ENCODE results near the gene NPB. TPM values are rescaled to one million over a fixed set of nuclear protein-coding genes. Genes with fewer than 3 reads are reported as not detected.

NPB gene
- total RNA-seq, 2 donors from 2014 or later: 0.19 TPM; not detected in 1

DNA sequence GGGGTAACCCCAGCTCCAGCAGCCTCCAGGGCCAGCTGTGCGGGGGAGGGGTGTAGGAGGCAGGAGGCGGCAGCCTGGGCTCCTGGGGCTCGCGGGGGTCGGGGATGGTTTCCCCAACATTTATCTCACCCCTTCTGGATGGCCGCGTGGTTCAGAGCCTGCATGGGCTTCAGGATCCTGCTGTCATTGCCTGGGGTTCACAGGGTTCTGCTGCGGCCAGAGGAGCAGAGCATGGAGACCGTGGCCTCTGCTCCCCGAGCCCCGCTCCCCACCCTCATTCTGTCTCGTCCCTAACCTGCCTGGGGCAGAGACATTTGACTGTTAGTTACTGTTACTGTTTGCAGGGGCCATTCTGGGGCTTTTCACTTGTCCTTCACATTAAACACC, 40.1 kb downstream of the NPB start:
- Mint-ChIP-seq H3K9me3 (no peaks in the 10 kb centered on the region), H3K4me1 (ENCODE audit: low read depth) (peaks cover 15% of the 10 kb centered on the region), H3K36me3 (ENCODE audit: insufficient read depth in 2 of 2) (no peaks in the 10 kb centered on the region), H3K27me3 (ENCODE audit: low read depth) (no peaks in the 10 kb centered on the region), H3K4me3 (no peak overlapping the region), H3K27ac (no peak overlapping the region)
- DNase-seq (no peak), ATAC-seq (replicated peaks in 1 of 2) (no peak)

DNA sequence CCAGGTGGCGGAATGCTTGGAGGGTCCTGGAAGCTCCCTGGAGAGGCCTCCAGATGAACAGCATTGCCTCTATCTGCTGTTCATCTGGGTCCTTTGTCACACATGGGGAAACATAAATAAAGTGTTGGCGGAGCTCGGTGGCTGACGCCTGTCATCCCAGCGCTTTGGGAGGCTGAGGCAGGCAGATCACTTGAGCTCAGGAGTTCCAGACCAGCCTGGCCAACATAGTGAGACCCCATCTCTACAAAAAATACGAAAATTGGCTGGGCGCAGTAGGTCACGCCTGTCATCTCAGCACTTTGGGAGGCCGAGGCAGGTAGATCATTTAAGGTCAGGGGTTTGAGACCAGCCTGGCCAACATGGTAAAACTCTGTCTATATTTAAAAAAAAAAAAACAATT, 42.8 kb downstream of the NPB start:
- no peaks in the 10 kb centered on the region for H3K27me3 Mint-ChIP-seq (ENCODE audit: low read depth)
- DNase-seq (no peak), ATAC-seq (replicated peaks in 1 of 2) (no peak)
- H3K27ac Mint-ChIP-seq: no peak overlapping the region
- H3K4me1 Mint-ChIP-seq (ENCODE audit: low read depth): no peaks in the 10 kb centered on the region
- H3K4me3 Mint-ChIP-seq: no peak overlapping the region
- no peaks in the 10 kb centered on the region for H3K36me3 Mint-ChIP-seq (ENCODE audit: insufficient read depth in 2 of 2)
- H3K9me3 Mint-ChIP-seq: no peaks in the 10 kb centered on the region

DNA sequence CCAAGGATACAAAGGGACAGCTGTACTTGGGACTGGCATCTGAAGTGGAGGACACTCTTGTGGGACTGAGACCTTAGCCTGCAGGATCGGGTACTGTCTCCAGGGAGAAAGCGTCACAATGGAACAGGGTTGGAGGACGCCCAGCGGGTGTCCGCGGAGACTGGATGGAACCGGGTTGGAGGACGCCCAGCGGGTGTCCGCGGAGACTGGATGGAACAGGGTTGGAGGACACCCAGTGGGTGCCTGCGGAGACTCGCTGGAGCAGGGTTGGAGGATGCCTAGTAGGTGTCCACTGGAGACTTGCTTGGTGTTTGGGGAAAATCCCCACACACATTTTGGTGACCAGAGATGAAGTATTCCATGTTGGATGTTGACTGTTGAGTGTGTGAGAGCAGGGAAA, 45.2 kb downstream of the NPB start, which contains the start of gene MYADML2:
TSS of gene MYADML2 (minus strand) at position 45 of the 400 bp plus-strand sequence. CDS start 5,492 bp downstream, outside the sequence.
- Mint-ChIP-seq H3K27me3 (ENCODE audit: low read depth) (no peaks in the 10 kb centered on the region), H3K27ac (no peak within 1 kb of the TSS), H3K4me3 (no peak within 1 kb of the TSS), H3K9me3 (no peaks in the 10 kb centered on the region), H3K36me3 (ENCODE audit: insufficient read depth in 2 of 2) (no peaks in the 10 kb centered on the region), H3K4me1 (ENCODE audit: low read depth) (no peaks in the 10 kb centered on the region)
- DNase-seq (no peak), ATAC-seq (replicated peaks in 1 of 2) (no peak)

DNA sequence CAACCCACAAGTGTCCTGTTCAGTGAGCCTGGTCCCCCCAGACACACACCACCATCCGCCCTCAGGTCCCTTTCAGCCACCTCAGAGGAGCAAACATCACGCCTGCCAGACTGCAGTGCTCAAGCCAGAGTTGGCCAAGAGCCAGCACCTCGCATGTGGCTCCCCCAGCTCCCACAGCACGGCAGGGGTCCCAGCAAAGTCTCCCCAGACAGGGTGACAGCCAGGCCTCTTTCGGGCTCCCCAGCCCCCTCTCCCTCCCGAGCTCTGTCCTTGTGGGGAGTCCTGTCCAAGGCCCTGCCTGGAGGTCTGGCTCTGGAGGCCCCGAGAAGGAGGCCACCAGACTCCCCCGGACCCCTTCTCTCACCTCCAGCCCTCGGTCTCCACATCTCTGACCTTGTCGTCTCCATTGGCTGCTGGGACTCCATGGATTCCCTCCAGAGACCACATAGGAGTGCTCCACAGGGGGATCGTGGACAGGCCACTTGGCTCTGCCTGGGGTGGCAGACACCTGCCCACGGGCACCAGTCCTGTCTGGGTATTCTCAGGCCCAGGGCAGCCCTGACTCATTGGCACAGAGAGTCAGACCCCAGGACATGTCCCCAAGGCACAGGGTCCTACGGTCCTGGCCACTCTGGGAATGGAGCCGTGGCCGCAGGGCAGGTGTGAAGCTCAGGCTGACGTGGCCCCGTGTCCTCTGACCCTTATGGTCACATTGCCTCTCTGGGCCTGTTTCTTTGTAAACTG, 46.8 kb downstream of the NPB start:
- no peaks in the 10 kb centered on the region for H3K36me3 Mint-ChIP-seq (ENCODE audit: insufficient read depth in 2 of 2)
- H3K4me3 Mint-ChIP-seq: no peak overlapping the region
- no peak for ATAC-seq (replicated peaks in 1 of 2)
- H3K27me3 Mint-ChIP-seq (ENCODE audit: low read depth): no peaks in the 10 kb centered on the region
- no peaks in the 10 kb centered on the region for H3K9me3 Mint-ChIP-seq
- H3K4me1 Mint-ChIP-seq (ENCODE audit: low read depth): no peaks in the 10 kb centered on the region
- DNase-seq: no peak
- H3K27ac Mint-ChIP-seq: no peak overlapping the region

DNA sequence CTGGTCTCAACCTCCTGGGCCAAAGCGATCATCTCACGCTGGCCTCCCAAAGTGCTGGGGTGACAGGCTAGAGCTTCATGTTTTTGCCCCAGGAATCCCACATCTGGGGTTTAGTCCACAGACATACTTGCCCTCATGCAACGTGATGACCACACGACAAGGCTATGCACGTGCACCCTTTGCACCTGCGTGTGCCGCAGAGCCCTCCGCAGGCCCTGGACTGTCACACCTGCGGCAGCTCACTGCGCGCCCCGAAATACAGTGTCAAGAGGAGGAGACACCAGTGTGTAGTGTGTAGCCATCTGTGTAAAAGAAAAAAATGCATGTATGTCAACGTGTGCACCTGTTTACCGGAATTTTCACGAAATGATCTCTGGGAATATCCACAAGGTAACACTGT, 48.5 kb downstream of the NPB start:
- Mint-ChIP-seq H3K9me3 (no peaks in the 10 kb centered on the region), H3K27ac (no peak overlapping the region), H3K27me3 (ENCODE audit: low read depth) (no peaks in the 10 kb centered on the region), H3K4me3 (no peak overlapping the region), H3K36me3 (ENCODE audit: insufficient read depth in 2 of 2) (no peaks in the 10 kb centered on the region), H3K4me1 (ENCODE audit: low read depth) (no peaks in the 10 kb centered on the region)
- ATAC-seq (replicated peaks in 1 of 2) (no peak), DNase-seq (no peak)

DNA sequence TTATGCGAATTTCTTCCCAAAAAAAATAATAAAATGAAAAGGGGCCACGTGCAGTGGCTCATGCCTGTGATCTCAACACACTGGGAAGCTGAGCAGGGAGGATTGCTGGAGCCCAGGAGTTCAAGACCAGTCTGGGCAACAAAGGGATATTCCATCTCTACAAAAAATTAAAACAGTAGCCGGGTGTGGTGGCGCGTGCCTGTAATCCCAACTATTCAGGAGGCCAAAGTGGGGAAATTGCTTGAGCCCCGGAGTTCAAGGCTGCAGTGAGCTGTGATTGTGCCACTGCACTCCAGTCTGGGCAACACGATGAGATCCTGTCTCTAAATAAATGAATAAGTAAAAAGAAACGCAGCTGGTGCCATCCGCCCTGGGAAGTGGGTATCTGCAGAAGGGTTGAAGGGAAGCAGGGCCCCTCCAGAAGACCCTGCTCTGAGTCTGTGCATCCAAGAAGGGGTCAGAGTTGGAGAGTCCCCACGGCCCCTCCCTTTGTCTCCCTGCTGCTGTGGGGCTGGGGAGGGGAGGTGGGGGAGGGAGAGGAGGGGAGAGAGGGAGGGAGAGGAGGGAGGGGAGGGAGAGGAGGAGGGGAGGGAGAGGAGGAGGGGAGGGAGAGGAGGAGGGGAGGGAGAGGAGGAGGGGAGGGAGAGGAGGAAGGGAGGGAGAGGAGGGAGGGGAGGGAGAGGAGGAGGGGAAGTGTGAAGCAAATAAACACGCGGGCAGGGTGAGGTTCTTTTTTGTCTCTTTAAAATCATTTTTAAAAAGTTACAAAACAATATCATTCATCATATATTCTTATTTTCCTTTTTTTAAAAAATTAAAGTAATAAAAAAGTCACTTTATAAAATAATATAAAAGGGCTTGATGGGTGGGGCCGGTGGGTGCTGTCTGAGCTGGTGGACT, 50.0 kb downstream of the NPB start:
- H3K4me1 Mint-ChIP-seq (ENCODE audit: low read depth): no peaks in the 10 kb centered on the region
- no peak overlapping the region for H3K27ac Mint-ChIP-seq

More for the DNA sequence above, 50.0 kb downstream of the NPB start:
- DNase-seq (no peak), ATAC-seq (replicated peaks in 1 of 2) (no peak)
- H3K4me3 Mint-ChIP-seq: no peak overlapping the region
- H3K36me3 Mint-ChIP-seq (ENCODE audit: insufficient read depth in 2 of 2): no peaks in the 10 kb centered on the region
- H3K27me3 Mint-ChIP-seq (ENCODE audit: low read depth): no peaks in the 10 kb centered on the region
- no peaks in the 10 kb centered on the region for H3K9me3 Mint-ChIP-seq

Other genes starting within 250 kb of the NPB start
- 1 to 10 TPM; 4.2 to 4.4 TPM for gene PDE6G, start 245.7 kb upstream of the NPB start, total RNA-seq
- gene OXLD1, start 235.6 kb upstream of the NPB start, total RNA-seq: 10 to 100 TPM; 49.1 to 58.8 TPM
- 10 to 100 TPM; 26.1 to 46.5 TPM for gene CCDC137, start 235.5 kb upstream of the NPB start, total RNA-seq
- 10 to 100 TPM; 33.0 to 45.3 TPM for gene ARL16, start 218.4 kb upstream of the NPB start, total RNA-seq
- gene HGS, start 218.2 kb upstream of the NPB start, total RNA-seq: 10 to 100 TPM; 95.5 to 96.0 TPM
- gene MRPL12, start 198.9 kb upstream of the NPB start, total RNA-seq: 10 to 100 TPM; 49.1 to 64.7 TPM
- gene SLC25A10, start 190.0 kb upstream of the NPB start, total RNA-seq: 10 to 100 TPM in 1 of 2 donors, 1 to 10 TPM in 1; 9.2 to 11.3 TPM
- gene GCGR, start 98.1 kb upstream of the NPB start, total RNA-seq: under 1 TPM in 1 of 2 donors, not detected in 1; 0.17 TPM
- 10 to 100 TPM; 61.9 to 77.2 TPM for gene MCRIP1, start 68.9 kb upstream of the NPB start, total RNA-seq
- not detected for gene PPP1R27, start 67.2 kb upstream of the NPB start, total RNA-seq
- gene P4HB, start 41.7 kb upstream of the NPB start, total RNA-seq: 100 to 1,000 TPM; 430 to 436 TPM
- gene ARHGDIA, start 30.9 kb upstream of the NPB start, total RNA-seq: 100 to 1,000 TPM; 369 to 410 TPM
- gene ALYREF, start 10.7 kb upstream of the NPB start, total RNA-seq: 100 to 1,000 TPM in 1 of 2 donors, 10 to 100 TPM in 1; 95.9 to 122 TPM
- 100 to 1,000 TPM in 1 of 2 donors, 10 to 100 TPM in 1; 78.5 to 106 TPM for gene ANAPC11, start 10.5 kb upstream of the NPB start, total RNA-seq
- gene PCYT2, start 9.2 kb downstream of the NPB start, total RNA-seq: 10 to 100 TPM; 13.9 to 14.2 TPM
- 10 to 100 TPM; 42.2 to 44.2 TPM for gene SIRT7, start 15.9 kb downstream of the NPB start, total RNA-seq
- 10 to 100 TPM; 41.5 to 44.7 TPM for gene MAFG, start 25.5 kb downstream of the NPB start, total RNA-seq
- 100 to 1,000 TPM; 141 to 178 TPM for gene PYCR1, start 35.1 kb downstream of the NPB start, total RNA-seq
- not detected for gene MYADML2, start 45.0 kb downstream of the NPB start, total RNA-seq
- gene NOTUM, start 58.9 kb downstream of the NPB start, total RNA-seq: 1 to 10 TPM in 1 of 2 donors, under 1 TPM in 1; 0.76 to 1.4 TPM
- gene ASPSCR1, start 75.4 kb downstream of the NPB start, total RNA-seq: 10 to 100 TPM; 32.0 to 34.2 TPM
- gene CENPX, start 120.6 kb downstream of the NPB start, total RNA-seq: 10 to 100 TPM; 32.2 to 44.0 TPM
- gene LRRC45, start 121.1 kb downstream of the NPB start, total RNA-seq: 10 to 100 TPM; 11.8 to 15.4 TPM
- 10 to 100 TPM in 1 of 2 donors, 1 to 10 TPM in 1; 8.5 to 13.1 TPM for gene RAC3, start 129.4 kb downstream of the NPB start, total RNA-seq
- 100 to 1,000 TPM; 114 to 125 TPM for gene DCXR, start 135.5 kb downstream of the NPB start, total RNA-seq
- 10 to 100 TPM; 31.0 to 42.2 TPM for gene RFNG, start 149.6 kb downstream of the NPB start, total RNA-seq
- 10 to 100 TPM; 55.1 to 73.5 TPM for gene GPS1, start 149.7 kb downstream of the NPB start, total RNA-seq
- 100 to 1,000 TPM; 109 to 121 TPM for gene DUS1L, start 163.6 kb downstream of the NPB start, total RNA-seq
- gene FASN, start 196.0 kb downstream of the NPB start, total RNA-seq: 10 to 100 TPM; 90.5 to 91.2 TPM

Data from activated T-cell treated with anti-CD3 and anti-CD28 coated beads, Interleukin-2, amount 50 U/mL, for 72 hours (primary cell).